ENCODE measurements around the gene SAMD4A. TPM values are rescaled to one million over a fixed set of nuclear protein-coding genes. Genes with fewer than 3 reads are reported as not detected.

SAMD4A gene
- total RNA-seq, 2 experiments from 2014 or later, result 0.06 to 1.0 TPM

GRCh38 chr14:54538055-54538454 is 28.9 kb upstream of the SAMD4A start:
- no peaks in the 10 kb centered on the region for H3K9me3 ChIP-seq (ENCODE audit: low read length)
- peaks cover 7% of the 10 kb centered on the region; the same call in 1 of the 2 replicates for H3K36me3 ChIP-seq (ENCODE audit: insufficient read depth, low read length)
- no TSS peak for BruUV-seq (replicated peaks)
- CTCF ChIA-PET (ENCODE audit: unreplicated experiment), result no interaction called here
- H4K20me1 ChIP-seq (ENCODE audit: insufficient read depth, low read length), result no peaks in the 10 kb centered on the region
- intact Hi-C loops (cut with micrococcal nuclease; ENCODE audit: unreplicated experiment), result no loop called here
- no peak for TF ChIP-seq EZH2phosphoT487 (IDR thresholded peaks at IDR 0.05; ENCODE audit: borderline replicate concordance, low read depth, low read length)
- POLR2A ChIA-PET, result no interaction called here
- no peak overlapping the region for H3K27ac ChIP-seq (ENCODE audit: low read depth, low read length, poor library complexity, severe bottlenecking)
- H3K79me2 ChIP-seq (ENCODE audit: insufficient read depth, low read depth, low read length), result no peaks in the 10 kb centered on the region
- no peak overlapping the region for H2AFZ ChIP-seq (ENCODE audit: low read length)
- H3K4me1 ChIP-seq (ENCODE audit: insufficient read depth, low read length, poor library complexity, severe bottlenecking), result peaks cover 3% of the 10 kb centered on the region
- no peaks in the 10 kb centered on the region for H3K9me2 ChIP-seq (ENCODE audit: insufficient read depth, low read length)
- H3K4me2 ChIP-seq (ENCODE audit: low read length), result no peak overlapping the region
- no peak for DNase-seq (ENCODE audit: low spot score)
- H3K4me3 ChIP-seq (ENCODE audit: low read depth, low read length, poor library complexity, severe bottlenecking), result no peak overlapping the region

GRCh38 chr14:54547583-54547982 is 19.3 kb upstream of the SAMD4A start:
- H3K79me2 ChIP-seq (ENCODE audit: insufficient read depth, low read depth, low read length), result no peaks in the 10 kb centered on the region
- H3K9me3 ChIP-seq (ENCODE audit: low read length), result no peaks in the 10 kb centered on the region
- H2AFZ ChIP-seq (ENCODE audit: low read length), result no peak overlapping the region
- H3K27ac ChIP-seq (ENCODE audit: low read depth, low read length, poor library complexity, severe bottlenecking), result no peak overlapping the region
- no peaks in the 10 kb centered on the region for H3K9me2 ChIP-seq (ENCODE audit: insufficient read depth, low read length)
- TF ChIP-seq EZH2phosphoT487 (IDR thresholded peaks at IDR 0.05; ENCODE audit: borderline replicate concordance, low read depth, low read length) (no peak), CTCF (conservative IDR thresholded peaks at IDR 0.05; ENCODE audit: low read length) (no peak)
- H4K20me1 ChIP-seq (ENCODE audit: insufficient read depth, low read length), result no peaks in the 10 kb centered on the region
- intact Hi-C loops (cut with micrococcal nuclease; ENCODE audit: unreplicated experiment), result no loop called here
- POLR2A ChIA-PET, result no interaction called here
- H3K4me2 ChIP-seq (ENCODE audit: low read length), result no peak overlapping the region
- no peak for DNase-seq (ENCODE audit: low spot score)
- no peaks in the 10 kb centered on the region for H3K36me3 ChIP-seq (ENCODE audit: insufficient read depth, low read length)
- no peak overlapping the region for H3K4me3 ChIP-seq (ENCODE audit: low read depth, low read length, poor library complexity, severe bottlenecking)
- CTCF ChIA-PET (ENCODE audit: unreplicated experiment), result no interaction called here
- BruUV-seq (replicated peaks), result no TSS peak
- peaks cover 5% of the 10 kb centered on the region for H3K4me1 ChIP-seq (ENCODE audit: insufficient read depth, low read length, poor library complexity, severe bottlenecking)

DNA sequence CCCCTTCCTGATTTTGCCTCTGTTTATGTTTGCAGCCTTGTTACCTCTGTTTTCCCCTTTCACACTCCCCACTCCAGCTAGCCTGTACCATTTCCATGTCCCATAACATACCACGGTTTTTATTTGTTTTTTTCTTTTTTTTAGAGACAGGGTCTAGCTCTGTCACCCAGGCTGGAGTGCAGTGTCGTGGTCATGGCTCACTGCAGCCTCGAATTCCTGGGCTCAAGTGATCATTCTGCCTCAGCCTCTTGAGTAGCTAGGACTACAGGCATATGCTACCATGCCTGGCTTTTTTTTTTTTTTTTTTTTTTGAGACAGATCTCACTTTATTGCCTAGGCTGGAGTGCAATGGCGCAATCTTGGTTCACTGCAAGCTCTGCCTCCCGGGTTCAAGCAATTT is 18.4 kb upstream of the SAMD4A start:
- no peaks in the 10 kb centered on the region for H3K36me3 ChIP-seq (ENCODE audit: insufficient read depth, low read length)
- H3K9me3 ChIP-seq (ENCODE audit: low read length), result no peaks in the 10 kb centered on the region
- no peak overlapping the region for H3K4me2 ChIP-seq (ENCODE audit: low read length)
- BruUV-seq (replicated peaks), result no TSS peak
- no peak overlapping the region for H3K27ac ChIP-seq (ENCODE audit: low read depth, low read length, poor library complexity, severe bottlenecking)
- intact Hi-C loops (cut with micrococcal nuclease; ENCODE audit: unreplicated experiment), result no loop called here
- no peaks in the 10 kb centered on the region for H3K79me2 ChIP-seq (ENCODE audit: insufficient read depth, low read depth, low read length)
- peaks cover 5% of the 10 kb centered on the region for H3K4me1 ChIP-seq (ENCODE audit: insufficient read depth, low read length, poor library complexity, severe bottlenecking)
- CTCF ChIA-PET (ENCODE audit: unreplicated experiment), result no interaction called here
- no peak overlapping the region for H2AFZ ChIP-seq (ENCODE audit: low read length)
- H3K9me2 ChIP-seq (ENCODE audit: insufficient read depth, low read length), result no peaks in the 10 kb centered on the region
- H4K20me1 ChIP-seq (ENCODE audit: insufficient read depth, low read length), result no peaks in the 10 kb centered on the region
- TF ChIP-seq CTCF (conservative IDR thresholded peaks at IDR 0.05; ENCODE audit: low read length) (no peak), EZH2phosphoT487 (IDR thresholded peaks at IDR 0.05; ENCODE audit: borderline replicate concordance, low read depth, low read length) (no peak)
- no peak for DNase-seq (ENCODE audit: low spot score)
- no peak overlapping the region for H3K4me3 ChIP-seq (ENCODE audit: low read depth, low read length, poor library complexity, severe bottlenecking)
- POLR2A ChIA-PET, result interaction anchor here (0.6 to 0.9 kb wide), 3 partner anchors 10 to 1638 kb away, joined by 3 to 5 read pairs (median 3); no protein-coding TSS in a partner anchor
